Activated CD4-positive, CD25-positive, alpha-beta regulatory T cell treated with anti-CD3 and anti-CD28 coated beads, Interleukin-2, amount 50 U/mL, for 72 hours (primary cell): ENCODE data around the gene ZNF579.
"Not testable (repeated sequence)": the region's sequence is repeated elsewhere in the genome, so short reads cannot be mapped to it uniquely, and the experiment has no call there.

Experiments used
- DNase-seq: peaks from one replicate; pipeline ENCODE4 v3.0.0; 2021

The ZNF579 gene

GRCh38 chr19:55593096-55593772 is 12.6 kb upstream of the ZNF579 start:
- no peak for DNase-seq

GRCh38 chr19:55592391-55593090 is 11.9 kb upstream of the ZNF579 start:
- no peak for DNase-seq

GRCh38 chr19:55591555-55591954 is 10.9 kb upstream of the ZNF579 start:
- DNase-seq = no peak

- DNase-seq = no peak
Measured at GRCh38 chr19:55590617-55591016, 10.0 kb upstream of the ZNF579 start.

GRCh38 chr19:55590109-55590508 is 9.5 kb upstream of the ZNF579 start:
- DNase-seq = no peak

- DNase-seq = no peak
Measured at GRCh38 chr19:55588738-55589137, 8.1 kb upstream of the ZNF579 start.

GRCh38 chr19:55586976-55587668 is 6.5 kb upstream of the ZNF579 start:
- peak; percentile 88 for DNase-seq

- DNase-seq = no peak
Measured at GRCh38 chr19:55585658-55586339, 5.2 kb upstream of the ZNF579 start.

- no peak for DNase-seq
Measured at GRCh38 chr19:55584871-55585270, 4.2 kb upstream of the ZNF579 start.

- DNase-seq = not testable (repeated sequence)
Measured at GRCh38 chr19:55583897-55584296, 3.2 kb upstream of the ZNF579 start.

GRCh38 chr19:55582284-55582683 is 1.6 kb upstream of the ZNF579 start:
- not testable (repeated sequence) for DNase-seq

GRCh38 chr19:55581823-55582223 is 1.2 kb upstream of the ZNF579 start:
- DNase-seq = no peak

GRCh38 chr19:55581145-55581822 is 636 bp upstream of the ZNF579 start:
- DNase-seq = no peak

- DNase-seq = no peak
Measured at GRCh38 chr19:55579766-55580621, 654 bp downstream of the ZNF579 start.

- no peak for DNase-seq
Measured at GRCh38 chr19:55578761-55579747, 1.6 kb downstream of the ZNF579 start.

- no peak for DNase-seq
Measured at GRCh38 chr19:55578031-55578760, 2.5 kb downstream of the ZNF579 start.

GRCh38 chr19:55576746-55577145 is 3.9 kb downstream of the ZNF579 start:
- DNase-seq = no peak

GRCh38 chr19:55573929-55574328 is 6.7 kb downstream of the ZNF579 start:
- not testable (repeated sequence) for DNase-seq

- not testable (repeated sequence) for DNase-seq
Measured at GRCh38 chr19:55569477-55569876, 11.2 kb downstream of the ZNF579 start.
